Astrocyte (in vitro differentiated cells and primary cell): ENCODE measurements around the gene THY1.

ENCODE experiments used
- EZH2 ChIP-seq: IDR thresholded peaks from 2 replicates; pipeline ENCODE4 v1.6.1; 2012; ENCODE audit warnings: mild to moderate bottlenecking, low read length, inconsistent platforms; ENCODE audit not compliant: insufficient read depth
- TF ChIP-seq, protein P1 (sequence below): IDR thresholded peaks from 2 replicates; pipeline ENCODE4 v1.5.1; 2011; ENCODE audit warnings: low read depth, mild to moderate bottlenecking, inconsistent platforms, low read length, moderate library complexity; ENCODE audit not compliant: insufficient read depth

GRCh38 chr11:119372260-119373058 lies 50.5 kb downstream of the THY1 start:
- TF ChIP-seq EZH2: no peak
- TF ChIP-seq, protein P1, sequence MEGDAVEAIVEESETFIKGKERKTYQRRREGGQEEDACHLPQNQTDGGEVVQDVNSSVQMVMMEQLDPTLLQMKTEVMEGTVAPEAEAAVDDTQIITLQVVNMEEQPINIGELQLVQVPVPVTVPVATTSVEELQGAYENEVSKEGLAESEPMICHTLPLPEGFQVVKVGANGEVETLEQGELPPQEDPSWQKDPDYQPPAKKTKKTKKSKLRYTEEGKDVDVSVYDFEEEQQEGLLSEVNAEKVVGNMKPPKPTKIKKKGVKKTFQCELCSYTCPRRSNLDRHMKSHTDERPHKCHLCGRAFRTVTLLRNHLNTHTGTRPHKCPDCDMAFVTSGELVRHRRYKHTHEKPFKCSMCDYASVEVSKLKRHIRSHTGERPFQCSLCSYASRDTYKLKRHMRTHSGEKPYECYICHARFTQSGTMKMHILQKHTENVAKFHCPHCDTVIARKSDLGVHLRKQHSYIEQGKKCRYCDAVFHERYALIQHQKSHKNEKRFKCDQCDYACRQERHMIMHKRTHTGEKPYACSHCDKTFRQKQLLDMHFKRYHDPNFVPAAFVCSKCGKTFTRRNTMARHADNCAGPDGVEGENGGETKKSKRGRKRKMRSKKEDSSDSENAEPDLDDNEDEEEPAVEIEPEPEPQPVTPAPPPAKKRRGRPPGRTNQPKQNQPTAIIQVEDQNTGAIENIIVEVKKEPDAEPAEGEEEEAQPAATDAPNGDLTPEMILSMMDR: no peak
